NCI-H2227 (cell line): ENCODE data around the gene SLC38A11.

Experiments used
- DNase-seq: peaks from one replicate; lab custom pipeline; 2025; ENCODE audit not compliant: unreplicated experiment; lab: John Stamatoyannopoulos, UW

SLC38A11 gene

GRCh38 chr2:164917296-164917903, 37.9 kb downstream of the SLC38A11 start:
- peak; percentile 44 for DNase-seq

DNA sequence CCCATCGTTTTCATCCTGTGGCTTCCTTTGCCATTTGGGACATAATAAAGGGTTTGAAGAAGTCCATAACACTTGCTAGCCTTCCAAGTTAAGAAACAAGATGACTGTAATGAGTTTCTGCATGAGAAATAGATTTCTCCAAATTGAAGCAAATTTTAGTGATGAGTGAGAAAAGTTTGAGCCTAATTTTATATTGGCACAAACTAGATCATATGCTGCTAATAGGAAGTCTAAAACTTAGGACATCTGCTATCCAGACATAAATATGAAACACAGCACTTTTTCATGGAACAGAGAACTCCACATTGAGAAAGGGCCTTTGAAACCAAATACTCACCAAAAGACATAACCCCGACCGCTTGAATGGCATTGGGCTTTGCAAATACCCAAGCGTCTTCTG, 39.8 kb downstream of the SLC38A11 start:
- DNase-seq, result no peak

- DNase-seq, result no peak
Observed at GRCh38 chr2:164913640-164914350, 41.5 kb downstream of the SLC38A11 start.

- DNase-seq, result no peak
Observed at GRCh38 chr2:164913011-164913410, 42.3 kb downstream of the SLC38A11 start.

GRCh38 chr2:164911832-164912231, 43.5 kb downstream of the SLC38A11 start:
- DNase-seq, result no peak

GRCh38 chr2:164910101-164910899, 45.0 kb downstream of the SLC38A11 start:
- no peak for DNase-seq

- no peak for DNase-seq
Observed at GRCh38 chr2:164906947-164907346, 48.4 kb downstream of the SLC38A11 start.

DNA sequence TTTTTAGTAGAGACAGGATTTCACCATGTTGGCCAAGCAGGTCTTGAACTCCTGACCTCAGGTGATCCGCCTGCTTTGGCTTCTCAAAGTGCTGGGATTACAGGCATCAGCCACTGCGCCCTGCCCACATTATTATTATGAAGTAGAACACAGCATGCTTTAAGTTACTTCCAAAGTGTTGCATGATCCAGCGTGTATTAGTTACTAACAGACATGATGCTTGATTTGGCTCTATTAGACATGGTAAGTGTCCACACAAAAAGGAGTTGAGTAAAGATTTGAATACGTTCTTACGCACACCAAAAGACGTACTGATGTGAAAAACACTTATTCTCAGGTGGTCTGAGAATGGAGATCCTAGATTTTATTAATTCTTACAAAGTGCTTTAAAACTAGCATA, 50.0 kb downstream of the SLC38A11 start:
- no peak for DNase-seq

DNA sequence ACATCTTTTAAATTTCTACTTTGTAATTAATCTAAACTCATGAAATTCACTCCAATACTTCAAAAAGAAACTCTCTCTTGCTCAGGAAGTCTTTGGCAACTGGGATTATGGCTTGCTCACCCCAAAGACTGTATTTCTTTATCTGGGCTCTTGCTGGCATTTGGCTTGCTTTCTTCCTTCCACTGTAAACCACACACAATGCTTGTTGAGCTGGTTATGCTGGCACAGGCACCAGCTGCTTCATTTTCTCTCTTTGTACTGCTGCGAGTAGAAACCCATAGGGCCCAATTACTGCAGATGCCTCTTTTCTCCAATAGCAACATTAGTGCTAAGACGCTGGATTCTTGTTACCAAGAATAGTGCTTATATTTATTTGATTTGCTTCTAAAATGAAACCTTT, 51.4 kb downstream of the SLC38A11 start:
- peak; percentile 51 for DNase-seq

DNA sequence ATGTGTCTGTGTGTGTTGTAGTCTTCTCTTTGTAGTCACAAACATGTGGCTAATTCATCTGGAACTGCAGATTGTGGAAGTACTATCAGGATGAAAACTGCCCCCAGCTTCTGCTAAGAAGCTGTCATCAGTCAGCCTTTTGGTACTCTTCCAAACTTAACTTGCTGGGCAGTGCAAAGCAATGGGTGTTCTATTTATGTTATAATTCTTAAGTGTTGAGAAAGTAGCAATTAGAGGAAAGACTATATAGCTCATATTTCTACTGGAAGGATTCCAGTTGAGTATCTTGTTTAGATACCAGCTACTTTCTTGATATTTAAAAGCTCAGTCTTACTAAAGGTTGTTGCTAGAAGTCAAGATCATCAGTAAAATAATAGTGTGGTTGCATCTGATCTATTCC, 52.1 kb downstream of the SLC38A11 start:
- peak; percentile 30 for DNase-seq

DNA sequence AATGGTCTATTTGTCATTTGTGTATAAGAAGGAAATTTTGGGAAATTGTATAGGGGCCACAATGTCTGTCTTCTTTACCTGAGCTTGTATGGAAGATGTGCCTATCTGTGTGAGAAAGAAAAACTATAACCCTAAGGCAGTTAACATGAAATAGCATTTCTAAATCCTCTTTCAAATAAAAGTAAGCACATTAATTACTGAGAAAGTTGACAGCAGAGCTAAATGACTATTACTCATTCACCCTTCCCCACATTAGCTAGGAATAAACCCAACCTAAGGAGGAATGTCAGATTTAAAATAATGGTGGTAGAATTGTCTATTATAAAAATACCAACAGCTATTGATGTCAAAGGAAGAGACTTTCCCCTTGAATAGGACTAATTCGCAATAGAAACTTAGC, 56.2 kb downstream of the SLC38A11 start:
- no peak for DNase-seq

DNA sequence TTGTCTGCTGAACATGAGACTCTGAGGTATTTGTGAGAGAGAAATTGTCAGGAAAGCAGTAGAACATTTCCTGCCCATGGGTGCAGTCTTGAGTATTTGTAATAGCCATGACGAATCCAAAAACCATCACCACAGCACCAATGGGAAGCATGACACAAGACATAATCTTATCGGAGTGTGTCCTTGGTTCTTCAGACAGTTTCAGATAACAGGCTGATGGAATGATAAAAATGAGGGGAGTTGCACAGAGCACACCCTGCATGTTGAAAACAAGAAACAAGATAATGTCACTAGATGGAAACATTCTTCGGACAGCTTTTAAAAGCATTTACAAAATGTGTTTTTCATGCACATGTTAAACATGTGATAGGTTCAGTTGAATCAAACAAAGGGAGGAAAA, 56.9 kb downstream of the SLC38A11 start:
- DNase-seq, result no peak

DNA sequence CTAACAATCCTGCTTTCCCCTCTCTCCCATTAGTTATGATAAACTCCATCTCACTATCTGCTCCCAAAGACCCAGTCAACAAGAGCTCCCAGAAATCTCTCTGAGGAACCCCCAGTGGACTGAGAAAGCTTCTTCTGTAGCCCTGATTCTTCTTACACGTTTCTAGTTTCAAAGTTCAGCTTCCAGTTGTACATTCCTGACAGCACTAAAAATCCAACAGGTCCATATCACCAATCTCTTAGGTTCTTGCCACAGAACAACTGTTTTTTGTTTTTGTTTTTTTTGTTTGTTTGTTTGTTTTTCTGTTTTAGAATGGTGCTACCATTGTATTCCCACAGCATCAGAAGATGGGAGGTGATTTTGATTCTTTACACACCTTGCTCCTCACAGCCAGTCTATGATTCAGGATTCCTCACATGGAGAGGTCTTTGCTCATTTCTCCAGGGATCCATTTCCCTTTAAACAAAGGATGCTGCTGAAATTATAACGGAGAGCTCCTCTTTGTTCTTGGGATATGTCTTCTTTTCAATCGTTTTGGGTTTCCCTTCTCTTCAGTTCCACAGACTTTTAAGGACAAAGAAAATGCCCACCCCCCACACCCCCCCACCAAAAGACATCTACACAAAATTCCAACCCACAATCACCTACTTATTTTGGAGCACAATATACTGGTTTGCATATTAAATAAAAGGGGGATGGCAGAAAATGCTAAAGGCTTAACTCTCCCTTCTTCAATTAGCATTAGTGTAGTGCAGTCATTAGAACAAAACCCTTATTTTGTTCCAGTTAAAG, 57.7 kb downstream of the SLC38A11 start:
- DNase-seq, result no peak

DNA sequence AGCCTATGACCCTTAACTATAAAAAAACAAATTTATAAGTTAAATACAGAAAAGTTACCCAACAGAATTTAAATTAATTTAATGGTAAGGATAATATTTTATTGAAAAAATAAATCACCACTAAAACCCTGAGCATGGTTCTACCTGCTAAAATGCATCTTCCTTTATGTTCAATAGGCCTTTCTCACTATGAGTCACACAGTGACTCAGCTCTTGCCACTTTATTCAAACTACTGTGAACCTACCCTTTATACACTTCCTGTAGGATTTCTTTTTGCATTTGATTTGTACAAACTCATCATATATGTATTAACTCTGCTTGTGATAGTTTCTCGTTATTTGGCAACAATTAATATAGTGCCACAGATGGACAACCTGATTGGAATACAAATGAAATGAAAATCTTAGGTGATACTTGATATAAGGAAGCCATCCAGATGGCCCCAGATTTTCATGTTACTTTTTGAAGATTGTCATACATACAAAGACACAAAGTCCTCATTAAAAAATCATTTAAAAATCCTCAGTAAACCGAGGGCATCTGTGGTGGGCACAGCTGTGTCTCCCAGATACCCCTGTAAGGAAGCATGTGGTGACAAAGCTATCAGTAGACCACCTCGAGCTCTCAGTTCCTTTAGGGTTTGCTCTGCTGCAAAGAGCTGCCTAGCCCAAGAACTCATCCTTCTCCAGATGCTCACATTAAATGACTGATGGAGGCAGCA, 58.5 kb downstream of the SLC38A11 start:
- no peak for DNase-seq

GRCh38 chr2:164896226-164896625, 59.1 kb downstream of the SLC38A11 start:
- no peak for DNase-seq

DNA sequence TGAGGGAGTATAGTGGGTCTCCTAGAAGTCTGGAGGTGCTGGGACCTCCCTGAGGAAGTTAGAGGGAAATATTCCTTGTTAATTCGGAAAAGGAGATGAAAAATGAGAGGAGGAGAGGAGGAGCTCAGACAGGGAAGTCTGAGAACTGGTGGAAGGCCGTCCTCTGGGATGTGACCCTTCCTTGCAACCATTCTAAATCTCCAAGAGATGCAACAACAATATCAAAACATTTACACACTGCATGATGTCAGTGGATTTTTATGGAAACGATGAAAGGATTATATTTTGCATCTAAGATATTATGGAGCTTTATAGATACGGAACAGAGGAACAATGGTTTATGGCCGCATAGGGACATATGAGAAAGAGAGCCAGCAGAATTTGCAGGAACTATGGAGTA, 63.9 kb downstream of the SLC38A11 start:
- no peak for DNase-seq

- no peak for DNase-seq
Observed at GRCh38 chr2:164890544-164890943, 64.8 kb downstream of the SLC38A11 start.

- DNase-seq, result no peak
Observed at GRCh38 chr2:164888592-164888991, 66.7 kb downstream of the SLC38A11 start.

DNA sequence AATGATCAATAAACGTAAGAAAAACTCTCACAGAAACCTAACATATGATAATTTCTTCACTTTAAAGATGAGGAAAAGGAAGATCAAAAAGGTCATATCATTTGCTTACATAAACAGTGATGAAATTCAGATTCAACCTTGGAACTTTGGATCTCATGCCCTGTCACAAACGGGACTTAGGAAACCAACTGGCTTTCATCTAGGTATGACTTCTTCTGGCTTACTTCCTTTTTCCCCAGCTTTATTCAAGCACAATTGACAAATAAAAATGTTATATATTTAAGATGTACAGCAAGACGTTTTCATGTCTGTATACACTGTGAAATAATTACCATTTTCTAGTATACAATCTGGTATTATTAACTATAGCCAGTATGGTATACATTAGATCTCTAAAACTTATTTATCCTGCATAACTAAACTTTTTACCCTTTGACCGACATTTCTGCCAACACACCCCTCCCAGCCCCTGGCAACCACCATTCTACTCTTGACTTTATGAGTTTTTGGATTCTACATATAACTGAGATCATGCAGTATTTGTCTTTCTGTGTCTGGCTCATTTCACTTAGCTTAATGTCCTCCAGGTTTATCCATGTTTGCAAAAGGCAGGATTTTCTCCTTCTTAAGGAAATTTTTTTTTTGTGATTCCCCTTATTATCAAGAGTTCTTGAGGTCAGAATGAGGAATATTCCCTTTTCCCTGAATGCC, 67.7 kb downstream of the SLC38A11 start:
- DNase-seq, result no peak

DNA sequence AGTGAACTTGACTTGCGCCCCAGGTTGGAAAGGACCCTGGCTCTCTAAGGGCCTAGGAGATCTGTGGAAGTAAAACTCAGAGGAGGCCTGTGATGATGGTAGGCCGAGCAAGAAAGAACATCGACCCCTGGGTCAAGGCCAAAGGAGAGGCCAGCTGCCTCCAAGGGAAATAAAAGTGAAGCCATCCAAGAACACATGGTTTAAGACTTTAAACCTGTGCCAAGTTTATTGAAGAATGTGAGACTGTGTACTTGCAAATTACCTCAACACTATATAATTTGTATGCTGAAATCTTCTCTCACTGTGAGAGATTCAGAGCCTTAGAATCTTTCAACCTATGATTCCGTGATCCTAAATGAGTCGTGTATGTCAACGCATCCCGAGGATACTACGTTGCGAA, 73.0 kb downstream of the SLC38A11 start:
- DNase-seq, result no peak
